K562 (cell line): ENCODE measurements around the gene PLEKHG3. TPM values are rescaled to one million over a fixed set of nuclear protein-coding genes. Genes with fewer than 3 reads are reported as not detected.

Source experiments
- polyA plus RNA-seq, 8 experiments: library from polyadenylated mRNA; depleted of rRNA in 4 of 8; stranded (reverse) in 5 of 8; unstranded in 3 of 8; fragments of >200 nt; fragmentation: Nextera tagmentation in 2 of 8; fragmentation: Illumina TruSeq in 1 of 8; extraction: Ambion mirVana in 2 of 8; extraction: Trizol in 1 of 8; gene quantifications; 2 replicates each; pipeline versions ENCODE4 v1.2.1 to v1.2.3, GENCODE V29; 2011 to 2014; ENCODE audit warnings: inconsistent platforms in 1 of 8, missing spikeins in 1 of 8
- total RNA-seq, 7 experiments: library from RNA; depleted of rRNA in 6 of 7; stranded (reverse); fragments of >200 nt in 6 of 7; fragmentation: Illumina TruSeq in 2 of 7; extraction: Trizol in 2 of 7; gene quantifications; 2 replicates each; pipeline versions ENCODE4 v1.2.1 to v1.2.3, GENCODE V29; 2011 to 2021; ENCODE audit warnings: low replicate concordance in 1 of 7
- TF ChIP-seq, protein P1 (sequence below), 2 experiments: fragments of 450-650 bp in 1 of 2; sonication (generic) in 1 of 2; formaldehyde crosslinking in 1 of 2; IDR thresholded peaks; 2 replicates each; pipeline versions ENCODE4 v1.7.1 to v1.9.0; 2016 to 2022; ENCODE audit warnings: inconsistent platforms in 1 of 2, mild to moderate bottlenecking in 1 of 2, missing genetic modification reagents in 1 of 2

Gene PLEKHG3
- total and polyA plus RNA-seq, 9 of the 15 experiments (the other 6 are each of a cell fraction or from before 2014, with no cell fraction given) = 0.04 to 0.16 TPM; not detected in 7

GRCh38 chr14:64765740-64766302, 61.6 kb downstream of the PLEKHG3 start (continued):
- TF ChIP-seq, protein P1, sequence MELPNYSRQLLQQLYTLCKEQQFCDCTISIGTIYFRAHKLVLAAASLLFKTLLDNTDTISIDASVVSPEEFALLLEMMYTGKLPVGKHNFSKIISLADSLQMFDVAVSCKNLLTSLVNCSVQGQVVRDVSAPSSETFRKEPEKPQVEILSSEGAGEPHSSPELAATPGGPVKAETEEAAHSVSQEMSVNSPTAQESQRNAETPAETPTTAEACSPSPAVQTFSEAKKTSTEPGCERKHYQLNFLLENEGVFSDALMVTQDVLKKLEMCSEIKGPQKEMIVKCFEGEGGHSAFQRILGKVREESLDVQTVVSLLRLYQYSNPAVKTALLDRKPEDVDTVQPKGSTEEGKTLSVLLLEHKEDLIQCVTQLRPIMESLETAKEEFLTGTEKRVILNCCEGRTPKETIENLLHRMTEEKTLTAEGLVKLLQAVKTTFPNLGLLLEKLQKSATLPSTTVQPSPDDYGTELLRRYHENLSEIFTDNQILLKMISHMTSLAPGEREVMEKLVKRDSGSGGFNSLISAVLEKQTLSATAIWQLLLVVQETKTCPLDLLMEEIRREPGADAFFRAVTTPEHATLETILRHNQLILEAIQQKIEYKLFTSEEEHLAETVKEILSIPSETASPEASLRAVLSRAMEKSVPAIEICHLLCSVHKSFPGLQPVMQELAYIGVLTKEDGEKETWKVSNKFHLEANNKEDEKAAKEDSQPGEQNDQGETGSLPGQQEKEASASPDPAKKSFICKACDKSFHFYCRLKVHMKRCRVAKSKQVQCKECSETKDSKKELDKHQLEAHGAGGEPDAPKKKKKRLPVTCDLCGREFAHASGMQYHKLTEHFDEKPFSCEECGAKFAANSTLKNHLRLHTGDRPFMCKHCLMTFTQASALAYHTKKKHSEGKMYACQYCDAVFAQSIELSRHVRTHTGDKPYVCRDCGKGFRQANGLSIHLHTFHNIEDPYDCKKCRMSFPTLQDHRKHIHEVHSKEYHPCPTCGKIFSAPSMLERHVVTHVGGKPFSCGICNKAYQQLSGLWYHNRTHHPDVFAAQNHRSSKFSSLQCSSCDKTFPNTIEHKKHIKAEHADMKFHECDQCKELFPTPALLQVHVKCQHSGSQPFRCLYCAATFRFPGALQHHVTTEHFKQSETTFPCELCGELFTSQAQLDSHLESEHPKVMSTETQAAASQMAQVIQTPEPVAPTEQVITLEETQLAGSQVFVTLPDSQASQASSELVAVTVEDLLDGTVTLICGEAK (IDR thresholded peaks at IDR 0.05) = no peak
- TF ChIP-seq, protein P1 (CRISPR knock-in tag; IDR thresholded peaks at IDR 0.05) = no peak
- TF ChIP-seq, all 486 proteins: peak for 0
